HG02678 (cell line): ENCODE measurements around the gene DALRD3.
A peak's percentile ranks its signal among the peaks of the same experiment; 100 is the strongest.
"Not testable (repeated sequence)": the region's sequence is repeated elsewhere in the genome, so short reads cannot be mapped to it uniquely, and the experiment has no call there.

Experiments
- ATAC-seq: cut with Tn5 transposase; IDR thresholded peaks from one replicate; pipeline ENCODE4 v1.9.1; 2021; ENCODE audit warnings: mild to moderate bottlenecking, moderate library complexity; ENCODE audit not compliant: unreplicated experiment

The DALRD3 gene

DNA sequence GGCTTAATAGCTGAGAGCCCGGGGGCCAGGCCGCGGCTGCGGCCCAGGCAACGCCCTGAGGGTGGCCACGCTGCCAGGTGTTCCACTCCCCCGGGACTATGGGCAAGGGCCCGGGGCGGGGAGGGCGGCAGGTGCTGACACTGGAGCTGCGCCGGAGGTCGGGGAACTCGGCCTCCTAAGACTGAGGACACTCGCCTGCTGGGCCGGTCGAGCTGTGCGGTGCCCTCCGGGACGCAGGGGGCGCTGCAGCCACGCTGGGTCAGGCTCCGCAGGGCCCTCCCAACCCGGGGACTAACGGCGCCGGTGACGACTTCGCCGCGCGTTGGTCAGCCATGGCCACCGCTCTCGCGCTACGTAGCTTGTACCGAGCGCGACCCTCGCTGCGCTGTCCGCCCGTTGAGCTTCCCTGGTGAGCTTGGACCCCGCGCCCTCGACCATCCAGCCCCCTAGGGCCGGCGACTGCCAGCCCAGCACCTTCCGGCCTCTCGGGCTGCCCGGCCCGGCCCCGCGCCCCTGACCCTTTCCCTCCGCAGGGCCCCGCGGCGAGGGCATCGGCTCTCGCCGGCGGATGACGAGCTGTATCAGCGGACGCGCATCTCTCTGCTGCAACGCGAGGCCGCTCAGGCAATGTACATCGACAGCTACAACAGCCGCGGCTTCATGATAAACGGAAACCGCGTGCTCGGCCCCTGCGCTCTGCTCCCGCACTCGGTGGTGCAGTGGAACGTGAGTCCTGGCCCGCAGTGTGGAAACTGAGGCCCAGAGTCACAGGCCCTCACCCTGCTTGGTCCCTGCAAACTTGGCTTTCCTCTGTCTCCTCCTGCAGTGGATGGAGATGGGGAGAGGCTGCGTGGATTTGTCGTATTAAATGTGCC lies 3.7 kb upstream of the DALRD3 start, which contains the start of gene NDUFAF3:
NDUFAF3 (plus strand) TSS at position 309 of the 875 bp plus-strand sequence; CDS start at position 333, 24 bp downstream.
- ATAC-seq, result peak; percentile 58

DNA sequence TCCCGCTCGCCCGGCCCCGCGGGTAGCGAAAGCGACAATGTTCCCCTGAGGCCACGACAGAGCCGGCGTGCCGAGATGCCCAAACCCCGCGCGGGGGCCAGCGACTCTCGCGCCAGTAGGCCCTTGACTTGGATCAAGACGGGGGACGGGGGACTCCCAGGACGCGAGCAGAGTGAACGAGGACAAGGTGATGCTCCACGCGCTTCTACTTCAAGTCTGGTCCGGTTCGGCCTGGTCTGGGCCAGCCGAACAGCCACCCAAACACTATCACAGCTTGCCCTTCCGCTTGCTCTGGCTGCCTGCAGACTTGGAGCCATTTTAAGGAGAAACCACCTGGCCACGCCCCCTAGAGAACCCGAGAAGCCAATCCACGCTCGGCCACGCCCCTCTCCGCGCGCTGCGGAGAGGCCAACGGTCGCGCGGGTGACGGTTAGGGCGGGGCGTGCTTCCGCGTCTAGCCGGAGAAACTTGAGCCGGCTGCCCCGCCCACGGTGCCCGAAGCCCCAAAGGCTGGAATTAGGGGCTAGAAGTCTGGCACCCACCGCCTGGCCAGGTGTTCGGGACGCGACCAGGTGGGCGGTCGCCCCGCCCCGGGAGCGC lies 2.9 kb upstream of the DALRD3 start:
- ATAC-seq, result peak; percentile 55

DNA sequence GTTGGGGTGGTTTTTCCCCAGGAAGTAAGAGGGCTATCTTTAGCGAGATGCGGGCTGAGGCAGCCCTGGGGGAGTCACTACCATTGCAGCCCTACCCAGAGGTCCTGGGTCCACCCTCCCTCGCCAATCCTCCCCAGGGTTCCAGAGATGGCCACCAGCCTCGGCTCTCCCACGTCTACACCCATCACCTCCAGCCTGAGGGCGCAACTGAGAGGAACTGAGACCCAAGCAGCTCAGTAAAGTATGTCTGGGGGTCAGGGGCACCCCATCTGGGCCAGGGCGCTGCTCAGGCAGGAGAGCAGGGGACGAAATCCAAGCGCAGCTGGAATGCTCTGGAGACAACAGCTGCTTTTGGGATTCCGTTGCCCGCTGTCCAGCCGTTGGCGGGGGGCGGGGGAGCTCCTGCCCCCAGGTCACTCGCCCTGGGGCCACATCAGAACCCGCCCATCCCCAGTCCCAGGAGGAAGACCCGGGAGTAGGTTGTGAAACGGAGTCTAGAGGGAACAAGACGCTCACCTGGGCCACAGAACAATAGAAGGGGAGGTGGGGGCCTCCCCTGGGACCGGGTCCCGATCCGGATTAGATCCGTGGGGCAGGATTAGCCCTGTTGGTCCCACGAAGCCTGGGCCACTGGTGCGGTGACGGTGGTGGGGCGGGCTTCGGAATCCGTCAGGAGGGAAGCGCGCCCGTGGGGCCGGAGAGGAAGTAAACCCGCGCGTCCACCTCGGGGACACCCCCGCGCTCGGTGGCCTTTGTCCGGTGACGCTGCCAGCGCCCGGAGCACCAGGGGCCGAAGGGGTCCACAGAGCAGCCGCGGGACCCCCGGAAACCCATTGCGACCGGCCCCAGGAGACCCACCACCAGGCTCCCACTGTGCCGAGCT lies 2.2 kb upstream of the DALRD3 start:
- ATAC-seq, result no peak

GRCh38 chr3:49019941-49020329 lies 1.6 kb upstream of the DALRD3 start:
- no peak for ATAC-seq

DNA sequence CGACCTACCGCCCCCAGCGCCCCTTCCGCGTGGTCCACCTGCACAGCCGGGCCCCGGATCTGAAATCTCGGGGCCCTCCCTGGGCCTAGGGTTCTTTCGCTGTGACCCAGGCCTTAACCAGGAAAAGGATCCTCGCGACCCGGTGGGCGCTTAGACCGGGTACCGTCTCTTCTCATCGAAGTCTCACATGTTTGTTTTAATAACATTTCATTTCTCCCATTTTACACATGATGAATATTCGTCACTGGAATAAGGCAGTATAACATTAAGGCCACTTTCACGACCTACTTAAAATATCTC lies 277 bp upstream of the DALRD3 start:
- no peak for ATAC-seq

DNA sequence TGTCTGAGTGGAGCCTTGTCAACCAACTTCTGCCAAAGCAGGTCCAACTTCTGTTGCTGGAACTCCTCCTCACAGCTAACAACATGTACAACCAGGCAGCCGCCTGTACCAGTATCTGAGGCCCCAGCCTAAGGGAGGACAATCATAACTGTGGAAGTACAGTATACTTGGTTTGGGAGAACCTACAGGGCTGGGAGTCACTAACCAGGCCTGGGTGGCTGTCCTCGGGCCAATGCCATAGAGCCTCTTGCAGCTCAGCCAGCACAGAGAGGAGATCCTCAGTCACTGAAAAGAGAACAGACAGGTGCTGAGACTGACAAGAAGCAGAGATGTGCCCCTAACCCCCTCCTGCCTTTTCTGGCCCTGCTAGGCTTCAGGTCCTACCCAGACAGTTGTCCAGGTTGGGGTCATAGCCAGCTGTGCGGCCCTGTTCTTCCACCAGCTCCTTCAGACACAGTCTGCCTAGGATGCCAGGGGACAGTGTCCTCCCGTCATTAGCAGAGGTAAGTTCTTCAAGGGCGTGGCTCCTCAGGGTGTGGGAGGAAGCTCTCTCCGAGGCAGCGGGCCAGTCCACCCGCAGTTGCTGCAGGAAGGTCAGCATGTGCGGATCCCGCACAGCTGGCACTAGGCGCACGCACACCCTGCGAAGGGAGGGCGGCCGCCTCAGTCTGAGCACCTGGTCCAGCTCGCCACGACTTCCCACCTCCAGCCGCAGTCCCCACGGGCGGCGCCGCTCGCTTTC lies 980 bp downstream of the DALRD3 start:
- ATAC-seq, result no peak

GRCh38 chr3:49016414-49017228 lies 1.8 kb downstream of the DALRD3 start:
- no peak for ATAC-seq

DNA sequence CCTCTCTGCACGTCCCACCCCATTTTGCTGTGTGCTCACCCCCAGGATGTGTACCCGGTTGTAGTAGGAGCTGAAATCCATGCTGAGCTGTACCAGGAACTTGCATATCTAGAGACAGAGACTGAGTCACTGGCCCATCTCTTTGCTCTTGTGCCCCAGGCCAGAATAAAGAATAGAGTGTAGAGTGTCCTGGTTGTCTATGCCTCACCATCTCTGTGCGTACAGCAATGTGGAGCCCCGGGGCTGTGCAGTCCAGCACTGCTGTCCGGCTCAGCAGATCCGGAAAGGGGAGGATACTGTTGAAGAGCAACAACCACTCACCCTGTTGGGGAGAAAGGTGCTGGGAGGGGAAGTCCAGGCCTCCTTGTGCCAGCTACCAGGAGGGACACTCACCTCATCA lies 2.6 kb downstream of the DALRD3 start:
- ATAC-seq, result no peak

GRCh38 chr3:49015072-49015471 lies 3.3 kb downstream of the DALRD3 start:
- ATAC-seq, result no peak

DNA sequence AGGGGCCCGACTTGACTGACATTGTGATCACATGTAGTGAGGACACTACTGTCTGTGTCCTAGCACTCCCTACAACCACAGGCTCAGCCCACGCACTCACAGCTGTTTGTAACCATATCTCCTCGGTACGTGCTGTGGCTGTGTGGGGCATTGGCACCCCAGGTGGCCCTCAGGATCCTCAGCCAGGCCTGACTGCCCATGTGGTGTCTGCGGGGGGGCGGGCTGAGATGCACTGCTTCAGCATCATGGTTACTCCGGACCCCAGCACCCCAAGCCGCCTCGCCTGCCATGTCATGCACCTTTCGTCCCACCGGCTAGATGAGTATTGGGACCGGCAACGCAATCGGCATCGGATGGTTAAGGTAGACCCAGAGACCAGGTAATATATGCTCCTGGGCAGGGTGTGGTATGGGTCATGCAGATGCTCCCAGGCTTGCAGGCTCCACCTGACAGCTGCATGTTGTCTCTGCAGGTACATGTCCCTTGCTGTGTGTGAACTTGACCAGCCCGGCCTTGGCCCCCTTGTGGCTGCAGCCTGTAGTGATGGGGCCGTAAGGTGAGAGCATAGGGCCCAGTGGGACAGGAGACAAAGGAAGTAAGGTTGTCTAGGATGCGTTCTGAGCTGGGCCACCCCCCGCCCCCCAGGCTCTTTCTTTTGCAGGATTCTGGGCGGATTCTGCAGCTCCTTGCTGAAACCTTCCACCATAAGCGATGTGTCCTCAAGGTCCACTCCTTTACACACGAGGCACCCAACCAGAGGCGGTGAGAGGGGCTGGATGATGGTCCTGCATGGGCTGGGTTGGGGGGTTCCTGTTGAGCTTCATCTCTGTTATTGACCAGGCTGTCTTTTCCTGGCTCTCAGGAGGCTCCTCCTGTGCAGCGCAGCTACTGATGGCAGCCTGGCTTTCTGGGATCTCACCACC lies 4.4 kb downstream of the DALRD3 start:
- no peak for ATAC-seq

GRCh38 chr3:49013113-49013737 lies 5.2 kb downstream of the DALRD3 start:
- no peak for ATAC-seq

- no peak for ATAC-seq
Observed at GRCh38 chr3:49012441-49013017, 5.9 kb downstream of the DALRD3 start.

DNA sequence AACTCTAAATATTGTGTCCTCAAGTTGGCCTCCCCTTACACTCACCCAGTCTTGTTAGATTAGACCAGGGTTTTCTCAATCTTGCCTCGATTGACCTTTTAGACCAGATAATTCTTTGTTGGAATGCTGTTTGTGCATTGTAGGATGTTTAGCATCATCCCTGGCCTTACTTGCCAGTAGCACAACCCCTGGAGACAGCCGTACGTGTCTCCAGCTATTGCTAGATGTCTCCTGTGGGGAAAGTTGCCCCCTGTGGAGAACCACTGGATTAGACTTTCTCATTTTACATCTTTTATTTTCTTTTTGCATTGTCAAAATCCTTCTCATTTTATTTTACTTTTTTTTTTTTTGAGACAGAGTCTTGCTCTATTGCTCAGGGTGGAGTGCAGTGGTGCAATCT lies 9.0 kb downstream of the DALRD3 start:
- ATAC-seq, result no peak

GRCh38 chr3:49008627-49009026 lies 9.8 kb downstream of the DALRD3 start:
- not testable (repeated sequence) for ATAC-seq

DNA sequence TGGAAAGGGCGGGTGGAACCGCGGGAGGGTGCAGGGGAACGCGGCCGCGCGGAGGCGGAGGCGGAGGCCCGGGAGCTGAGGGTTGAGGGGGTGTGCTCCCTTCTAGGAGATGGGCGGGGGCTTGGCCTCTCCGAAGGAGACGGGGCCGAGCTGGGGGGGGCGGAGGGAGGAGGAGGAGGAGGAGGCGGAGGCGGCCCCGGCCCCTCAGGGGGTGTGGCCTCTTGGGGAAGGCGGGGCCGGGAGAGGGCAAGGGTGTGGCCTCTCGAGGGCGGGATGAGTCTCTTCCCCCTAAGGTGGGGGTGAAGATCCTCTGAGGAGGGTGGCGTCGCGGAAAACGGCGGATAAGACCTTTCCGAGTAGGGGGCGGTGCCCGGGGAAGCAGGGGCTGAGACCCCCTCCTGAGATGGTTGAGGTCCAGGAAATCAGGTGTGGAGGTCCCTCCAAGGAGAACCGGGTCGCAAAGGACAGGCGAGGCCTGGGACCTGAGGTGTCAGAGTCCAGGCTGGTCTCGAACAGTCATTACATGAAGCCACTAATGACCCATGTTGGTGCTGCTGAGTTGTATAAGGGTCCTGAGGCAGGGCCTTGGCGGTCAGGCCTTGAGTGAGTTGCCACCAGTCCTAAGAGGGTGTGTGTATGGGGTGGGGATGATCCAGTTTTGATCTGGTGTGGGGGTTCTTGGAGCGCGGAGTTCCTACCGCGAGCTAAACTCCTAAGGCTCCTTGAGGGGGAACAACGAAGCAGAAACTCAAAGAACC lies 10.4 kb downstream of the DALRD3 start:
- peak; percentile 37 for ATAC-seq

DNA sequence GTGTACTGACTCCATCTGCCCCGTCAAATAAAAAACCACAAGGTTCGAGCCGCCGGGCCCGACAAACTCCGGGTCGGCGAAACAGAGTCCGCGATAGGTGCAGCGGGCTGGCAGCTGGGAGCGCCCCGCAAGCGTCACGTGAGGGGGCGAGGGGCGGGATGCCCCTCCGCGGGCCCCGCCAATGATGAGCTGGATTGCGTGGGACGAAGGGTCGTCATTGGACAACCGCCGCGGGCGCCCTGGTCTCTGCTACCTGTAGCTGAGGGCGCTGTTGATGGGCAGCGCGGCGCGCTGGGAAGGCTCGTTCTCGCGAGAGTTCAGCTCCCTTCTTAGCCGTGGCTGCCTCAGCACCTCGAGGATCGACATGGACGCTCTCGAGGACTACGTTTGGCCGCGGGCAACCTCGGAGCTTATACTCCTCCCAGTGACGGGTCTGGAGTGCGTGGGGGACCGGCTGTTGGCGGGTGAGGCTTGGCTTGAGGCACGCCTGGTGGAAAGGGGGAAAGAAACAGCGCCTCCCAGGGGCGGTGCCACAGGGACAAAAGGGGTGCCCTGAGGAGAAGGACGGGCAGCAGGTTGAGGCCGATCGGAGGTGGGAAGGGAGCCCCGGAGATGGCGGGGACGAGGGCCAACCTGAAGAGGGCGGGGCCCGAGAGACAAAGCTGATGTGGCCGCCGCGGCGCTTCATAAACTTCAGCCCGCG lies 11.2 kb downstream of the DALRD3 start, which contains the start of gene WDR6:
WDR6 (plus strand) TSS at position 324 of the 703 bp plus-strand sequence; CDS start at position 365, 41 bp downstream.
- peak; percentile 89 for ATAC-seq
